Raji (cell line): ENCODE measurements around the gene MEIKIN.

Experiments used
- POLR2A ChIP-seq: IDR thresholded peaks from 2 replicates; pipeline ENCODE4 v1.6.1; 2011; ENCODE audit warnings: low read depth, low read length, control low read depth; ENCODE audit not compliant: insufficient read depth

MEIKIN gene

DNA sequence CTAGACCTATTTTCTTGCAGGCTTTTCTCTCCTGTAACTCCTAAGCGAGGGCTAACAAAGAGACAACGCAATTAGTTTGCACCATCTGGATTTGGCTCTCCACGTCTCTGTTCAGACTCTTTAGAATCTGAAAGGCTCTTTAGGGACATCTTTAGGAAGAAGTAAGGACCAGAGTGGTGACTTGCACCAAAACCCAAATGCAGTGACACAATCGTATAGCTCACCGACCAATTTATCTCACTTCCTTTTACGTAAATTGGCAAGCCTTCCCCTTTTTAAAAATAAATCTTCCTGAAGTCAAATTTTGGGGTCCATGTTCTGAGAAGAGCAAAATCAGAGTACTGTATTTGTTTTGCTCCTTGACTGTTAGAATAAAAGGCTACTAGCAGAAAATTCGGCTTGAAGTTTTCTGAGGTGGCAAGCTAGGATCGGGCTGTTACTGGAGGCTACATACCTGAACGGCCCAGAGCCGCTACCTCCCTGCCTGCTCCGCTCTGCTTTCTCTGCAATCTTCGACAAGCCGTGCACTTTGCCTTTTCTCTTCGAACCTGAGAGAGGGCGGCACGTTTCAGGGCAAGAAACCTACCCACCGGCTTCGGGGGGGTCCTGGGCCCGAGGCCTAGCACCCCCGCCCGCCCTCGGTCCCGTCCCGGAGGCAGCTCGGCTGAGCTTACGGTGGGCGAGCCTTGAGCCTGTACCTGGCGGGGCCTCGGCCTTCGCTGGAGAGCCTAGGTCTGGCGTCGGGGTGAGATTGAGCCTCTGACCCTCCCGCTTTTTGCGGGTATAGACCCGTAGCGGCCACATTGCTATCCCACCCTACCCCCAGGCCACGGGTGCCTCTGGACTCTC is 537 bp downstream of the MEIKIN start:
- no peak for TF ChIP-seq POLR2A

DNA sequence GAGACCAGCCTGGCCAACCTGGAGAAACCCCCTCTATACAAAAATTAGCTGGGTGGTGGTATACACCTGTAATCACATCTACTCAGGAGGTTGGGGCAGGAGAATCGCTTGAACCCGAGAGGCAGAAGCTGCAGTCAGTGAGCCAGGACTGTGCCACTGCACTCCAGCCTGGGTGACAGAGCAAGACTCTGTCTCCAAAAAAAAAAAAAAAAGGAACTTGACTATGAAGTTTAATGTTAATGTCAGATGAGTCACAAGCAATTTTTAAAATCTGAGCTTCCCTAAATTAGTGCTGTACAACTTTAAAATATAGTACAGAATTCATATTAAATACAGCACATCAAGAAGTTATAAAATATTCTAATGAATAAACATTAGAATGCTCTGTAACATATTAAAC is 1.5 kb downstream of the MEIKIN start:
- no peak for TF ChIP-seq POLR2A

DNA sequence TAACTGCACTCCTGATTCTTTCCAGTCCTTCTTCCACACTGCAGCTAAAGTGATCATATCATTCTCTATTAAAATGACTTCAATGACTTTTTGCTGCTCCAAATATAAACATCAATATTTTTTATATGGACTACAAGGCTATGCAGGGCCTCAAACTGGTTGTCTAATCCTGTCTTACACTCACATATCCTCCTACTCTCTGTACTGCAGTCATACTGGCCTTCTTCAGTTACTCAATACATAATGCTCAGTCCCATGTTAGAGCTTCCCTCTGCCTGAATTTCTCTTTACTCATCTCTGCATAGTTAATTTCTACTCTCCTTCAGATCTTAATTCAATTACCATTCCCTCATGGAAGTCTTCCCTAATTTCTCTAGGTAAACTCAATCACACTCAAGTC is 3.4 kb downstream of the MEIKIN start:
- no peak for TF ChIP-seq POLR2A

DNA sequence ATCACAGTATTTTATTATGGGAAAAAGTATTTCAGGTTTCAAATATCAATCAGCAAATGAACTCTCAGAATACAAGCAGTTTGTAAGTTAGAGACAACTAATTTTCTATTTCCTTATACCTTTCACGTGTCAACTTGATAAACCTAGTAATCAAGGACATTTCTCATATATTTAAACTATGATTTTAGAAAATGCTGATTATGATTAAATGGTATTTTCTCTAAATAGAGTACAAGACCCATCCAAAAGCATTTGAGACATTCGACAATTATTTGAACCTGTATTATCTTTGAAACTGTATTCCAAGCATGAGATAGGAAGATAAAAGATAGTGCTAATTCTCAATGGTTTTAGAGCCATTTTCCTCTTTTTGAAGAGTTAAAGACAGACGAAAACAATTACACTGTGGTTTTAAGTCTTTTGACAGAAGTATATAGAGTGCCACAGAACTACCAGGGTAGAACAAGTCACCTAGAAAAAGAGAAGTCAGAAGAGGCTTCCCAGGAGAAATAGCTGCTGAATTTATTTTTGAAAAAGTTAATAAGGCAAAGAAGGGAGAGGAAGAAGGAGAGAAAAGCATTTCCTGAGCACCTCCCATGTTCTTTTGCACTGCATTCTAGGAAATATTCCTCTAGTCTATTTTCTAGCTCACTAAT is 5.6 kb downstream of the MEIKIN start:
- no peak for TF ChIP-seq POLR2A

DNA sequence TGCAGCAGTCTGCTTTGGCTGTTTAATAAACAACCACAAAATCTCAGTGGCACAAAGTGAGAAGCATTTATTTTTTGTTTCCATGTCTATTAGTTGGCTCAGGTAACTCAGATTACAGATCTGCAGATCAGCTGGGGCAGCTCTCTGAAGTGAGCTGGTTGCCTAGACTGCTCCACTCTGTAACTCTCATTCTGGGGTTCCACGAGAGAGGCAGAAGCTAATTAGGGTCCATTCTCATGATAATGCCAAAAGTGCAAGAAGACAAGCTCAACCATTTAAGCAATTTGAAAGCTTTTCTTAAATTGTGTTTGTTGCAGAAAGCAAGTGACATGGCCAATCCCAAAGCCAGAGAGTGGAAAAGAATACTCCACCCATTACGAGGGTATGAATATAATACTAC is 13.2 kb downstream of the MEIKIN start:
- no peak for TF ChIP-seq POLR2A

DNA sequence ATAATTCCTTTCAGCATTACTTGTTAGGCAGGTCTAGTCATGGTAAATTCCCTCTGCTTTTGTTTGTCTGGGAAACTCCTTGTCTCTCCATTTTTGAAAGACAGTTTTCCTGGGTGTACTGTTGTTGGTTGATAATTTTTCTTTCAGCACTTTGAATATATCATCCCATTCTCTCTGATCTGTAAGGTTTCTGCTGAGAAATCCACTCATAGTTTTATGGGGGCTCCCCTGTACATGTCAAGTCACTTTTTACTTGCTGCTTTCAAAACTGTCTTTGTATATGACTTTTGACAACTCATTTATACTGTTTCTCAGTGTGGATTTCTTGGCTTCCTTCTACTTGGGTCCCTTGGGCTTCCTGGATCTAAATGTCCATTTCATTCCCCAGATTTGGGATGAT is 16.5 kb downstream of the MEIKIN start:
- no peak for TF ChIP-seq POLR2A

DNA sequence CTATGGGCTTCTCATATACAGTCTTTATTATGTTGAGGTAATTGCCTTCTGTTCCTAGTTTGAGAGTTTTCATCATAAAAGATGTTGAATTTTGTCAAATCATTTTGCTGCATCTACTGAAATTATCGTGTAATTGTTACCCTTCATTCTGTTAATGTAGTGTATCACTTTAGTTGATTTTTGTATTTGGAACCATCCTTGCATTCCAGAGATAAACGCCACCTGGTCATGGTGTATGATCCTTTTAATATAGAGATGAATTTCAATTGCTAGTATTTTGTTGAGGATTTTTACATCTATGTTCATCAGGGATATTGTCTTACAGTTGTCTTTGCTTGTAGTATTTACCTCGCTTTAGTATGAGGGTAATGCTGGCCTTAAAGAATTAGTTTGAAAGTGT is 19.3 kb downstream of the MEIKIN start:
- TF ChIP-seq POLR2A, result no peak

DNA sequence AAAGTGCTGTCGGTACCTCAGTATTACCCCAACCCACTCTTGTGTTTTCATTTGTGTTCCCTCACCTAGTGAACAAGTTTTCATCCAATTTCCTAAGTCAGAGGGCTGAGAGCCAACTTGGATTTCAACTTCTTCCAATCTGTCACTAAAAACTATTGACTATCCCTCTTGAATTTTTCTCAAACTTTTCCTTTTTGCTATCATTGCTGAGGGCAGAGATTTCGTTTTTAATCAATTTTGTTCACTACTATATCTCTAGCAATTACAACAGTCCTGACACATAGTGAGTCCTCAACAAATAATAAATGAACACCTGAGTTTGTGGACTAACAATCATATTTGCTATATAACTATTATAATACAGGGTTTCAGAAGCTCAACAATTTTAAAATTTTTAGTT is 29.0 kb downstream of the MEIKIN start:
- no peak for TF ChIP-seq POLR2A

DNA sequence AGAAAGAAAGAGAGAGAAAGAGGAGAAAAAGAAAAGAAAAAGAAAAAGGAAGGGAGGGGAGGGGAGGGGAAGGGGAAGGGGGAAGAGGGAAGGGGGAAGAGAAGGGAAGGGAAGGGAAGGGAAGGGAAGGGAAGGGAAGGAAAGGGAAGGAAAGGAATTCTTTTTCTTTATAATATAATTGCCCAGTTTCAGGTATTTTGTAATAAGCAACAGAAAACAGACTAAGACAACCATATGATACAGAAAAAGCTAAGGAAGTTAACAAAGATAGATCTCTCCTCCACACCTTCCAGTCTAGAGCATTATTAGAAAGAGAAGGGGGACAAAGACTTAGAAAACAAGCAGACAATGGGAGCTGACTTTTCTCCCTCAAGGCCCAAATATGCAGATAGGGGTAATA is 31.0 kb downstream of the MEIKIN start:
- no peak for TF ChIP-seq POLR2A

DNA sequence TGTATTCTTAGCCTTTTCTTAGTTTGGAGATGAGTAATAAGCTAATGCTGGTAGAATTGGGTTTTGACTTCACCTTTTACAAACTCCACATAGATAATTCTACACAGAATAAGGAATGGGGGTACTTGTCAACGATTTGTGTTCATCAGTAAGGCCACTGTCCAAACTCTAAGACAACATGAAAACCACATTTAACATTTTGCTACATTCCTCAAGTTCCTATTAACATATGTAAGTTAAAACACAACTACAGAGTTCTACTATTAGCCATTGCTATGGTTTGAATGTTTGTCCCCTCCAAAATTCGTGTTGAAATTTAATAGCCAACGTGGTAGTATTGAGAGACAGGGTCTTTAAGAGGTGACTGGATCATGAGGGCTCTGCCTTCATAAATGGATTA is 31.9 kb downstream of the MEIKIN start:
- TF ChIP-seq POLR2A, result no peak

DNA sequence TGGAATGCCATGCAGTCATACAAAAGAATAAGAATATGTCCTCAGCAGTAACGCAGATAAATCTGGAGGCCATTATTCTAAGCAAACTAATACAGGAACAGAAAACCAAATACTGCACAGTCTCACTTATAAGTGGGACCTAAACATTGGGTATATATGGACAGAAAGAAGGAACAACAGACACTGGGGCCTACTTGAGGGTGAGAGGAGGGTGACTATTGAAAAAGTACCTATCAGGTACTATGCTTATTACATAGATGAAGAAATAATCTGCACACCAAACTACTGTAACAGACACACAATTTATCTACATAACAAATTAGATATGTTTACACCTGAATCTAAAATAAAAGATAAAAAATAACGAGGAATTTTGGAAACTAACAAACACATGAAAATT is 38.8 kb downstream of the MEIKIN start:
- TF ChIP-seq POLR2A, result no peak

DNA sequence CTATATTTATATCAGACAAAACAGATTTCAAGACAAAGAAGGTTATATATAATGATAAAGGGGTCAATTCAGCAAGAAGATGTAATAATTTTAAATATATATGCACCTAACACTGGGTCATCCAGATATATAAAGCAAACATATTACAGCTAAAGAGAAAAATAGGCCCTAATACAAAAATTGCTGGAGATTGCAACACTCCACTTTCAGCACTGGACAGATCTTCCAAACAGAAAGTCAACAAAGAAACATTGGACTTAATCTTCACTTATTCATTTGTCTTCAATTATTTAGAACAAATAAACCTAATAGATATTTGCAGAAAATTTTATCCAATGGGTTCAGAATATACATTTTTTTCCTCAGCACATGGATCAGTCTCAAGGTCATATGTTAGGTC is 45.8 kb downstream of the MEIKIN start:
- no peak for TF ChIP-seq POLR2A

DNA sequence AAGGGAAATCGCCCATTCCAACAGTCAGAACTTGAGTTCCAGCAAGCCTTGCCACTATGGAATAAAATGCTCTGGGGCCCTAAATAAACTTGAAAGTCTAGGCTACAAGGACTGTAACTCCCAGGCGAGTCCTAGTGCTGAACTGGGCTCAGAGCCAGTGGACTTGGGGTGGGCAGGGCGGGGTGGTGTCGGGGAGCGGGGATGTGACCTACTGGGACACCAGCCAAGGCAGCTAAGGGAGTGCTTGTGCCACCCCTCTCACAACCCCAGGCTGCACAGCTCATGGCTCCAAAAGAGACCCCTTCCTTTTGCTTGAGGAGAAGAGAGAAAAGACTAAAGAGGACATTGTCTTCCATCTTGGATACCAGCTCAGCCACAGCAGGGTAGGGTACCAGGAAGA is 61.5 kb downstream of the MEIKIN start:
- no peak for TF ChIP-seq POLR2A

DNA sequence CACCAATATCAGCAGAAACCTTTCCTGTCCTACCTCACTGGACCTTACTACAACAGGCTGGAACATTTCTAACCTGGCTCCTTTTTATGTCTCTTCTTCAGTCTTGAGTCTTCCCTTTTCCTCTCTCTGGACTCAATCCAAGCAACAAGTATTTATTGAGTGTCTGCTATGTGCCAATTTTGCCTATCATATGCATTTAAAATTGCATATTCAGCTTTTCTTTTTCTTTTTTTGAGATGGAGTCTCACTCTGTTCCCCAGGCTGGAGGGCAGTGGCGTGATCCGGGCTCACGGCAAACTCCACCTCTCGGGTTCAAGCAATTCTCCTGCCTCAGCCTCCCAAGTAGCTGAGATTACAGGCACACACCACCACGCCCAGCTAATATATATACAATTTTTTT is 65.8 kb downstream of the MEIKIN start:
- no peak for TF ChIP-seq POLR2A

DNA sequence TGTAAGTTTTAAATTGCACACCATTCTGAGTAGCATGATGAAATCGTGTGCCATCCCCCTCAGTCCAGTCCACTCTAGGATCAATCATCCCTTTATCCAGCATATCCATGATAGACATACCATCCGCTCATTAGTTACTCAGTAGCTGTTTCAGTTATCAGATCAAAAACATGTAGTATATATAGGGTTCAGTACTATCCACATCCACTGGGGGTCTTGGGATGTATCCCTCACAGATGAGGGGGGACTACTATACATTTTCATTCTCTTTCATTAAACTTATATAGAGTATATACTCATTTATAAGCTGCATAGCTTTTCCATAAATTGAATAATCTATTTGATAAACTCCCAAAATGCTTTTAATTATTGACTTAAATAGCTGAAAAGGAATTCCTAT is 67.6 kb downstream of the MEIKIN start:
- no peak for TF ChIP-seq POLR2A

DNA sequence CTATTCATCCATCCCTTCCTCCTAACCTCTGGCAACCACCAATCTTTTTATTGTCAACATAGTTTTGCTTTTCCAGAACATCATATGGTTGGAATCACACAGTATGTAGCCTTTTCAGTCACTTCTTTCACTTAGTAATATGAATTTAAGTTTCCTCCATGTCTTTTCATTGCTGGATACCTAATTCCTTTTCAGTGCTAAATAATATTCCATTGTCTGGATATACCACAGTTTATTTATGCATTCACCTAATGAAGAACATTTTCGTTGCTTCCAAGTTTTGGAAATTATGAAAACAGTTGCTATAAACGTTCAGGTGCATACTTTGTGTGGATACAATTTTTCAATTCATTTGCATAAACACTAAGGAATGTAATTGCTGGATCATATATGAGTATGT is 77.9 kb downstream of the MEIKIN start:
- no peak for TF ChIP-seq POLR2A

DNA sequence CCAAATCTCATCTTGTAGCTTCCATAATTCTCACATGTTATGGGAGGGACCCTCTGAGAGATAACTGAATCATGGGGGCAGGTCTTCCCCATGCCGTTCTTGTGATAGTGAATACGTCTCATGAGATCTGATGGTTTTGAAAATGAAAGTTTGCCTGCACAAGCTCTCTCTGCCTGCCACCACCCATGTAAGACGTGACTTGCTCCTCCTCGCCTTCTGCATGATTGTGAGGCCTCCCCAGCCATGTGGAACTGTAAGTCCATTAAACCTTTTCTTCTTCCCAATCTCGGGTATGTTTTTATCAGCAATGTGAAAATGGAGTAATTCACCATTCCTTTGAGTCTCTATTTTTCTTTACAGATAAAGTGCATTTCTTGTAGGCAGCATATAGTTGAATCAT is 81.8 kb downstream of the MEIKIN start:
- no peak for TF ChIP-seq POLR2A

DNA sequence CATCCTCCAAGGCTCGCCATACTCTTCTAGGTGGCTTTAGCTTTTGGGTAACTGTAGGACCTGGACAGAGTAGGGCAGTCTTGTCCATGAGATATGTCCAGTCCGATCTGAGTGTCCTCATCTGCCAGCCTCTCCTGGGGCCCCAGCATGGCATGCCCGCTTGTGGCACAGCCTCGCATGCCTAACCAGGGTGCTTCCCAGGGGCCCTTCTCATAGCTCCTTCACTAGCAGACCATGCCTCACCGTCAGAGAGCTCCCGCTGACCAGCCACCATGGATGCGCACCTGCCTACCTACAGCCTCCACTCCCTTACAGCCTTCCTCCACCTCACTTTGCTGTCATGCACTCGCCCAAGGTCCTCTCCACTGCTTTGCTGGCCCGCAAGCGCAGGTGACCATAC is 88.1 kb downstream of the MEIKIN start:
- no peak for TF ChIP-seq POLR2A

DNA sequence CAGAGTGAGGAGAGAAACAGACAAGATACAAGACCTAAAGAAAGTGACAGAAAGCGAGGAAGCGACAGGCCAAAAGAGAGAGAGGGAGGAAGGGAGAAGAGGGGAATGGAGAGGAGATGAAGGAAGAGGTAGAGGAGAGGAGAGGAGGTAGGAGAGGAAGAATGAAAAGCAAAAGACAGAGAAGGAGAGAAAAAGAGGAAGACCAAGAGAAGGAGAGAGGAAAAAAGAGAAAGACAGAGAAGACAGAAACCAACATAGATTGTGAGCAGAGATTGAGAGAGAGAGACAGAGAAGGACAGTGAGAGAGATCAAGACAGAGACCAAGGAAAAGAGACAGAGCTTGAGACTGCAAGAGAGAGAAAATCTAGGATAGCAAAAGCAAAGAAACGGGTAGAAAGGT is 90.0 kb downstream of the MEIKIN start:
- no peak for TF ChIP-seq POLR2A
